ENCODE data around the gene CSPG4.
"Not testable (repeated sequence)": the region's sequence is repeated elsewhere in the genome, so short reads cannot be mapped to it uniquely, and the experiment has no call there.

GRCh38 chr15:75709458-75709857 is 3.2 kb downstream of the CSPG4 start:
- not testable (repeated sequence) for TF ChIP-seq CTCF (conservative IDR thresholded peaks at IDR 0.05); EZH2 (IDR thresholded peaks at IDR 0.05; ENCODE audit: low read depth)
